SK-N-SH treated with all-trans-retinoic acid at 6 μM for 48 hours (cell line): ENCODE data around the gene RXRG.

Source experiments
- ARNTL ChIP-seq: fragments of 450-650 bp; formaldehyde crosslinking; IDR thresholded peaks from 2 replicates; pipeline ENCODE4 v1.5.0; 2020; ENCODE audit warnings: low read depth, mild to moderate bottlenecking, moderate library complexity, borderline replicate concordance
- CSRNP3 ChIP-seq: fragments of 250-450 bp; sonication (Bioruptor Pico); IDR thresholded peaks from 2 replicates; pipeline ENCODE4 v1.5.1; 2021; ENCODE audit warnings: mild to moderate bottlenecking, moderate library complexity
- ESRRG ChIP-seq: fragments of 250-450 bp; sonication (Bioruptor Pico); IDR thresholded peaks from 2 replicates; pipeline ENCODE4 v1.6.1; 2021; ENCODE audit warnings: mild to moderate bottlenecking
- PPARA ChIP-seq: fragments of 250-450 bp; sonication (Bioruptor Pico); IDR thresholded peaks from 2 replicates; pipeline ENCODE4 v1.5.0; 2020; ENCODE audit warnings: mild to moderate bottlenecking, borderline replicate concordance
- ZFP3 ChIP-seq: fragments of 250-450 bp; sonication (Bioruptor Pico); IDR thresholded peaks from 2 replicates; pipeline ENCODE4 v1.5.0; 2020; ENCODE audit warnings: mild to moderate bottlenecking, moderate library complexity
- ZFP30 ChIP-seq: fragments of 450-650 bp; formaldehyde crosslinking; IDR thresholded peaks from 2 replicates; pipeline ENCODE4 v1.5.0; 2022; ENCODE audit warnings: mild to moderate bottlenecking, moderate library complexity
- TF ChIP-seq, protein P1 (sequence below): fragments of 250-450 bp; sonication (Bioruptor Pico); IDR thresholded peaks from 2 replicates; pipeline ENCODE4 v1.5.1; 2020; ENCODE audit warnings: low read depth, mild to moderate bottlenecking, moderate library complexity

- no peak for TF ChIP-seq ZFP3 (CRISPR knock-in tag)
- TF ChIP-seq CSRNP3 (CRISPR knock-in tag): no peak
- TF ChIP-seq PPARA (CRISPR knock-in tag): no peak
- TF ChIP-seq ESRRG (CRISPR knock-in tag): no peak
- no peak for TF ChIP-seq ZFP30 (CRISPR knock-in tag)
- TF ChIP-seq ARNTL (CRISPR knock-in tag): no peak
- TF ChIP-seq, protein P1, sequence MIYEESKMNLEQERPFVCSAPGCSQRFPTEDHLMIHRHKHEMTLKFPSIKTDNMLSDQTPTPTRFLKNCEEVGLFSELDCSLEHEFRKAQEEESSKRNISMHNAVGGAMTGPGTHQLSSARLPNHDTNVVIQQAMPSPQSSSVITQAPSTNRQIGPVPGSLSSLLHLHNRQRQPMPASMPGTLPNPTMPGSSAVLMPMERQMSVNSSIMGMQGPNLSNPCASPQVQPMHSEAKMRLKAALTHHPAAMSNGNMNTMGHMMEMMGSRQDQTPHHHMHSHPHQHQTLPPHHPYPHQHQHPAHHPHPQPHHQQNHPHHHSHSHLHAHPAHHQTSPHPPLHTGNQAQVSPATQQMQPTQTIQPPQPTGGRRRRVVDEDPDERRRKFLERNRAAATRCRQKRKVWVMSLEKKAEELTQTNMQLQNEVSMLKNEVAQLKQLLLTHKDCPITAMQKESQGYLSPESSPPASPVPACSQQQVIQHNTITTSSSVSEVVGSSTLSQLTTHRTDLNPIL (CRISPR knock-in tag): no peak
These were observed 23.9 kb upstream of the RXRG start for GRCh38 chr1:165468726-165469249.
